Left hindlimb (tissue), 1 donor: ENCODE data around the gene EPC2.
"Not testable (repeated sequence)": the region's sequence is repeated elsewhere in the genome, so short reads cannot be mapped to it uniquely, and the experiment has no call there.

Source experiments
- DNase-seq: peaks from one replicate; pipeline ENCODE4 v3.0.0-alpha.2; 2018

The EPC2 gene

GRCh38 chr2:148730085-148730484 lies 85.5 kb downstream of the EPC2 start:
- DNase-seq, result no peak

GRCh38 chr2:148737742-148738141 lies 93.2 kb downstream of the EPC2 start:
- no peak for DNase-seq

- DNase-seq, result no peak
Measured at GRCh38 chr2:148739454-148740105, 95.0 kb downstream of the EPC2 start.

- no peak for DNase-seq
Measured at GRCh38 chr2:148742373-148742772, 97.8 kb downstream of the EPC2 start.

- no peak for DNase-seq
Measured at GRCh38 chr2:148745151-148745851, 100.8 kb downstream of the EPC2 start.

- DNase-seq, result no peak
Measured at GRCh38 chr2:148746973-148747372, 102.4 kb downstream of the EPC2 start.

GRCh38 chr2:148751907-148752306 lies 107.4 kb downstream of the EPC2 start:
- DNase-seq, result no peak

- no peak for DNase-seq
Measured at GRCh38 chr2:148752977-148753376, 108.4 kb downstream of the EPC2 start.

- no peak for DNase-seq
Measured at GRCh38 chr2:148754864-148755263, 110.3 kb downstream of the EPC2 start.

GRCh38 chr2:148756292-148756975 lies 111.9 kb downstream of the EPC2 start:
- DNase-seq, result no peak

GRCh38 chr2:148764815-148765214 lies 120.3 kb downstream of the EPC2 start:
- no peak for DNase-seq

- no peak for DNase-seq
Measured at GRCh38 chr2:148770047-148770446, 125.5 kb downstream of the EPC2 start.

- DNase-seq, result no peak
Measured at GRCh38 chr2:148781544-148781943, 137.0 kb downstream of the EPC2 start.

- no peak for DNase-seq
Measured at GRCh38 chr2:148789059-148789458, 144.5 kb downstream of the EPC2 start.

GRCh38 chr2:148790172-148790571 lies 145.6 kb downstream of the EPC2 start:
- not testable (repeated sequence) for DNase-seq

GRCh38 chr2:148794558-148794957 lies 150.0 kb downstream of the EPC2 start:
- DNase-seq, result no peak

GRCh38 chr2:148796735-148797512 lies 152.4 kb downstream of the EPC2 start:
- DNase-seq, result no peak

- no peak for DNase-seq
Measured at GRCh38 chr2:148802448-148803220, 158.1 kb downstream of the EPC2 start.

- no peak for DNase-seq
Measured at GRCh38 chr2:148810081-148810480, 165.5 kb downstream of the EPC2 start.

- no peak for DNase-seq
Measured at GRCh38 chr2:148812306-148812705, 167.8 kb downstream of the EPC2 start.

GRCh38 chr2:148813603-148814065 lies 169.1 kb downstream of the EPC2 start:
- DNase-seq, result no peak

- DNase-seq, result no peak
Measured at GRCh38 chr2:148814143-148814859, 169.8 kb downstream of the EPC2 start.
